ENCODE results near the gene SORCS2.

DNA sequence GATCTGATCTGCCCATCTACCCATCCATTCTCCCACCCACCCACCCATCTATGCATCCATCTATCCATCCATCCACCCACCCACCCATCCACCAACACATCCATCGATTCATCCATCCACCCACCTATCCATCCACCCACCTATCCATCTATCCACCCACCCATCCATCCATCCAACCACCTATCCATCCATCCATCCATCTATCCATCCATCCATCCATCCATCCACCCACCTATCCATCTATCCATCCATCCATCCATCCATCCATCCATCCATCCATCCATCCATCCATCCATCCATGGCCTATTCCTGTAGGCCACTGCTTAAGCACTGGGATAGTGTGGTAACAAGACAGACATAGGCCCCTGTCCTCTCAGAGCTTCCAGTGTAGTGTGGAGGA is 69.8 kb downstream of the SORCS2 start:
- no peak for TF ChIP-seq NFE2L2 (IDR thresholded peaks at IDR 0.05; ENCODE audit: low read depth, low read length)
- no peak for TF ChIP-seq CTCF (conservative IDR thresholded peaks at IDR 0.05; ENCODE audit: low read depth, low read length)
- TF ChIP-seq, protein P1, sequence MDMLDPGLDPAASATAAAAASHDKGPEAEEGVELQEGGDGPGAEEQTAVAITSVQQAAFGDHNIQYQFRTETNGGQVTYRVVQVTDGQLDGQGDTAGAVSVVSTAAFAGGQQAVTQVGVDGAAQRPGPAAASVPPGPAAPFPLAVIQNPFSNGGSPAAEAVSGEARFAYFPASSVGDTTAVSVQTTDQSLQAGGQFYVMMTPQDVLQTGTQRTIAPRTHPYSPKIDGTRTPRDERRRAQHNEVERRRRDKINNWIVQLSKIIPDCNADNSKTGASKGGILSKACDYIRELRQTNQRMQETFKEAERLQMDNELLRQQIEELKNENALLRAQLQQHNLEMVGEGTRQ (IDR thresholded peaks at IDR 0.05; ENCODE audit: low read depth, low read length): no peak
